Measurements from ENCODE around the gene ACSS2.

GRCh38 chr20:34887023-34887422 lies 10.6 kb downstream of the ACSS2 start:
- TF ChIP-seq, protein P1, sequence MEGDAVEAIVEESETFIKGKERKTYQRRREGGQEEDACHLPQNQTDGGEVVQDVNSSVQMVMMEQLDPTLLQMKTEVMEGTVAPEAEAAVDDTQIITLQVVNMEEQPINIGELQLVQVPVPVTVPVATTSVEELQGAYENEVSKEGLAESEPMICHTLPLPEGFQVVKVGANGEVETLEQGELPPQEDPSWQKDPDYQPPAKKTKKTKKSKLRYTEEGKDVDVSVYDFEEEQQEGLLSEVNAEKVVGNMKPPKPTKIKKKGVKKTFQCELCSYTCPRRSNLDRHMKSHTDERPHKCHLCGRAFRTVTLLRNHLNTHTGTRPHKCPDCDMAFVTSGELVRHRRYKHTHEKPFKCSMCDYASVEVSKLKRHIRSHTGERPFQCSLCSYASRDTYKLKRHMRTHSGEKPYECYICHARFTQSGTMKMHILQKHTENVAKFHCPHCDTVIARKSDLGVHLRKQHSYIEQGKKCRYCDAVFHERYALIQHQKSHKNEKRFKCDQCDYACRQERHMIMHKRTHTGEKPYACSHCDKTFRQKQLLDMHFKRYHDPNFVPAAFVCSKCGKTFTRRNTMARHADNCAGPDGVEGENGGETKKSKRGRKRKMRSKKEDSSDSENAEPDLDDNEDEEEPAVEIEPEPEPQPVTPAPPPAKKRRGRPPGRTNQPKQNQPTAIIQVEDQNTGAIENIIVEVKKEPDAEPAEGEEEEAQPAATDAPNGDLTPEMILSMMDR (conservative IDR thresholded peaks at IDR 0.05 in 1 of 2, IDR thresholded peaks at IDR 0.05 in 1 of 2; ENCODE audit: low read depth in 1 of 2, low read length in 2 of 2): no peak
- TF ChIP-seq EZH2 (IDR thresholded peaks at IDR 0.05; ENCODE audit: low read length, missing control alignments): no peak

All from fibroblast of lung (primary cell).